HG02798 (cell line): ENCODE data around the gene ARHGEF37.
"Not testable (repeated sequence)": the region's sequence is repeated elsewhere in the genome, so short reads cannot be mapped to it uniquely, and the experiment has no call there.

Source experiments
- ATAC-seq: cut with Tn5 transposase; IDR thresholded peaks from one replicate; pipeline ENCODE4 v1.9.1; 2021; ENCODE audit warnings: mild to moderate bottlenecking; ENCODE audit not compliant: unreplicated experiment, poor library complexity

Gene ARHGEF37

DNA sequence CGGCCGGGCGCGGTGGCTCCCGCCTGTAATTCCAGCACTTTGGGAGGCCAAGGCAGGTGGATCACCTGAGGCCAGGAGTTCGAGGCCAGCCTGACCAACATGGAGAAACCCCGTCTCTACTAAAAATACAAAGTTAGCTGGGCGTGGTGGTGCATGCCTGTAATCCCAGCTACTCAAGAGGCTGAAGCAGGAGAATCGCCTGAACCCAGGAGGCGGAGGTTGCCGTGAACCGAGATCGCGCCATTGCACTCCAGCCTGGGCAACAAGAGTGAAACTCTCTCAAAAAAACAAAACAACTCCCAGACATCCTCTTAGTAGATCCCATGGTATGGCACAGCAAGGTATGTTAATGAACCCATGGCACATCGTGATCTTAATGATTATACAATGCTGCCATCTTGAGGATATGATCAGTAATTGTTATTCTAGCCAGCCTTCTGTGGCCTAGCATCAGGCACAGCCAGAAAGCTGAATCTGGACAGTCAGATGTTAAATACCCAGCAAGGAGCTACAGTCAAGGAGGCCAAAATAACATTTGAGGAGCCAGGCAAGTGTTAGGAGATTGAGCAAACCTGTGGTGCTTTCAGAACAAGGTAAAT is 16.7 kb upstream of the ARHGEF37 start:
- peak; percentile 90 for ATAC-seq

DNA sequence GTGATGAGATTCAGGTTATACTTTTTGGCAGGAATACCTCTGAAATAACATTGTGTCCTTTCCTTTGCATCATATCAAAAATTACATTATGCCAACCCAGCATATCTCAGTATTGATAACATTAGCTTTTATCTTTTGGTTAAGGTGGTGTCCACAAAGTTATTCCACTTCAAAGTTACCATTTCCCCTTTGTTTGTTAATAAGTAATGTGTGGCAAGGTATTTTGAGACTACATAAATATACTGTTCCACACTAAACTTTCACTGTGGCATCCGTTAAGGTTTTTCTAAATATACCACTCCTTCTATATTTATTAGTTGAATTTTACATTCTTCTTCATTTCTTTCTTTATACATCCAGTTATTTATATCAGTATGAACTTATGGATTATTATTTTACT is 14.1 kb upstream of the ARHGEF37 start:
- no peak for ATAC-seq

DNA sequence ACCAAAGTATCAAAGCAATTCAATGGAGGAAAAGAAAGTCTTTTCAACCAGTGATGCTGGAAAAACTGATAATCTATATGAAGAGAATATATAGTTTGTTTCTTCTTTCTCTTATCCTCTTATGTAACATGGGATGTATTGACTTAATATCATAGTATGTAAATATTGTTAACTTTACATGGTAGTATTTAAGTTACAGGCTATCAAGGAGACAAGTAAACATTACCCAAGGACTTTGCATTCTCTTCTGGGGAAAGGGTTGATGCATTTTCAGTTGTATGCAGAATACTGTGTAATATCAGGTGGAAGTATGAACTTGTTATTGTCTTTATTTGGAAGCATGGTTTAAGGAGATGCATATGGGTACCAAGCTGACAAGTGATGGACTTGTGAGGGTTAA is 9.1 kb upstream of the ARHGEF37 start:
- no peak for ATAC-seq

DNA sequence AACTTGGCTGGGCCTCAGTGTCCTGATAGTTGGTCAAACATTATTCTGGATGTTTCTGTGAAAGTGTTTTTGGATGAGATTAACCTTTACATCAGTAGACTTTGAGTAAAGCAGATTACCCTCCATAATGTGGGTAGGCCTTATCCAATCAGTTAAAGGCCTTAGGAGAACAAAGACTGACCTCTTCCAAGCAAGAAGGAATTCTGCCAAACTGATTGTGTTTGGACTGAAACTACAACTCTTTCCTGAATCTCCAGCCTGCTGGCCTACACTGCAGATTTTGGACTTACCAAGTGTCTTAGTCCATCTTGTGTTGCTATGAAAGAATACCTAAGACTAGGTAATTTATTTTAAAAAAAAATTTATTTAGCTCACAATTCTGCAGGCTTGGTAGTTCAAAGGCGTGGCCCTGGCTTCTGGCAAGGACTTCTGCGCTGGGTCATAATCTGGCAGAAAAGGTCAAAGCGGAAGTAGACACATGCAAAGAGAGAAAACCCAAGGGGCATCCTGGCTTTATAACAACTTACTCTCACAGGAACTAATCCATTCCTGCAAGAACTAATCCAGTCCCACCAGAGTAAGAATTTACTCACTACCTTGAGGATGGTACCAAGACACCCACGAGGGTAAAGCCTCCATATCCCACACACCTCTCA is 8.6 kb upstream of the ARHGEF37 start:
- ATAC-seq: no peak

DNA sequence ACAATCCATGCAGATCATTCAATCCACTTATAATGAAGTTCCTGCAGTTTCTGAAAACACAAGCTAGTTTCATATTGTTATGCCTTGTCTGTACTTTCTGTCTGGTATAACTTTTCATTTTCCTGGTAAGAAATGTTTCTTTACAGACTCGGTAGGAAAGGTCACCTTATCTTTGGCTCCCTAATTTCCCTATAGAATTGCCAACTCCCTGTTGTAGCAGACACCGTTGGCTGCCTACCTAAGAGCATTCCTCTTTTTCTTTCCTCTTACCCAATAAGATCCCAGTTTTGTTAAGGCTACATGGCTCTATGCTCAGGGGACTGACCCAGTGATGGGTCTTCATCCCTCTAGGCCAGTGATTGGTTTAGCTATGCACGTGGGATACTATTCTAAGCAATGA is 6.2 kb upstream of the ARHGEF37 start:
- no peak for ATAC-seq

DNA sequence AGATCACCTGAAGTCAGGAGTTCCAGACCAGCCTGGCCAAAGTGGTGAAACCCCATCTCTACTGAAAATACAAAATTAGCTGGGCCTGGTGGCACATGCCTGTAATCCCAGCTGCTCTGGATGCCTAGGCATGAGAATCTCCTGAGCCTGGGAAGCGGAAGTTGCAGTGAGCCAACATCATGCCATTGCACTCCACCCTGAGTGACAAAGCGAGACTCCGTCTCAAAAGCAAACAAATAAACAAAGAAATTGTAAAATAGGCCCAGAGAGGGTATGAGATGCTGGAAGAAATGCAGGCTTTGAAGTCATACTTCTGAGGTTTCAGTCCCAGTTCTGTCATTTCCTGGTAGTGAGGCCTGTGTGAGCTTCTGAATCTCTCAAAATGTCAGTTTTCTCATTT is 5.3 kb upstream of the ARHGEF37 start:
- ATAC-seq: no peak

DNA sequence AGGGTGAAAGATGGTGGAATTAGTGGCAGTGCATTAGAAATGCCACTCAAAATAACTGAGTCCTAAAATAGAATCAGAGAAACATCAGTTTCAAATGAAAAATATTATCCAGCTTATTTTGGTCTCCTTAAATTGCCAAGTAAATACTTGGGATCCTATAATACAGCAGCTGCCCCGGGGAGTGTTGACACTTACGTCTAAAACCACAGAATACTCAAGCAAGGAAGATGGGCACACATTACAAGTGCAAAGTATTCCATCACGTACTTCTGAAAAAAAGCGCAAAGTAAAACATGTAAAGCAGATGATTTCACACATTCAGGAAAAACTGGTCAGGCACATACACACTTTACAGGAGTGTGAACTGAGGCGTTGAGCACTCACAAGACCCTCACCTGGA is 2.4 kb upstream of the ARHGEF37 start:
- ATAC-seq: no peak

DNA sequence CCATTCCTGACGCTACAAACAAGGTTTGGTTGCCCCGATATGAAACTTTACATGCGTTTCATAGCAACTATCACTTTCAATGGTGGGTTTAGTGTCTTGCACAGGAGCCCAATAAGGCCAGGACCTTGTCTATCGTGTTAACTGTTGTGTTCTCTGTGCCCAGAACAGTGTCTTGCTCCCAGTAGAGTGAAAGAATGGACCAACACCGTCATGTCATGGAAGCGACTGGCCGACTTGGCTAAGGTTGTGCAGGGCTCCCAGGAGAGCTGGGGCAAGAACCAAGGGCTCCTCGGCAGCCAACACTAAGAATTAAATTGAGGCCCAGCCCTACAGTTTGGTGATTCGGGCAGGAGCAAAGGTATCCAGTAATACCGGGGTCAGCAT is 498 bp upstream of the ARHGEF37 start:
- ATAC-seq: no peak

DNA sequence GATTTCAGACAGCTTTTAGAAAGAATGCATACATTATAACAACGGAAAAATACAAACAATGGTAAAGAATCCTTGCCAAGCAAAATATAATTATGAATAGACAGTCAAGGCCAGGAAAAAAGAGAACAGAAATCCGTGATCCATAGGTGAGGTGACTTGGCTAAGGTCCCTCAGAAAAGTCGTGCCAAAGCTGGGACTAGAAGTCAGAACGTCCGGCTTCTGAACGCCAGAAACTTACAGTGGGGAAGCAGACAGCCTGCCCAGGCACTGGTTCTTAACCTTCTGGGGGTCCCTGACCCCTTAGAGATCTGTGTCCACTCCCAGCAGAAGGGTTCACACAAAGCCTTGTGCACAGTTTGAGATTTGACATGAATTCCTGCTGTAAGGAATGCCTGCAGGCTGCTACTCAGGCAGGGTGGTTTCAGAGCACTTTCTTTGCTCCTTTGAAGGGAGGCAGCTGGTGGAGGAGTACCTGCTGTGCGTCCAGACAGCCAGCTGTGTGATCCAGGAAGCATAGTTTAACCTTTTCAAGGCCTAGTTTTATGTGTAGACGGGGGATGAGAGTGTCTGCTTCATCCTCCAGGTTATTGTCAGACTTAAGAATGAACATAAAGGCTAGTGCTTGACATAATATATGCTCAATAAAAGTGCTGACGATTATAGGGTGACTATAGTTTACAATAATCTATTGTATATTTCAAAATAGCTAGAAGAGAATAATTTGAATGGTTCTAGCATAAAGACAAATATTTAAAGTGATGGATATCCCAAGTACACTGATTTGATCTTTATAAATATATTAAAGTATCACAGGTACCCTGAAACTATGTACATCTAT is 852 bp downstream of the ARHGEF37 start:
- ATAC-seq: no peak

DNA sequence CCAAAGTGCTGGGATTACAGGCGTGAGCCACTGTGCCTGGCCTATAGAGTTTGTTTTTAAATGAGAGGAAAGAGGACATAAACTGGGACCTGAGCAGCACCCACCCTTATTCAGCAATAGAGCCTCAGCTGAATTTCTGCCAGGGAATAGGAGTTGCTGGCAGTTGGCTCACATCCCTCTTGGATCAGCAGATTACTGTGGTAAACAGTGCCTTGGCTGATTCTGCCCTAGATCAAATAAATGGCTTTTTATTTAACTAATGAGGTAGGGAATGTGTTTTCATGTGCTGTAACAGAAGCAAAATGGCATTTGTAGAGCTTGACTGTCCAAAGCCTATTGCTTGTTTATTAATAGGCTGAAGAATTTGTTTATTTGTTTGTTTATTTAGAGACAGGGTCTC is 2.1 kb downstream of the ARHGEF37 start:
- no peak for ATAC-seq

DNA sequence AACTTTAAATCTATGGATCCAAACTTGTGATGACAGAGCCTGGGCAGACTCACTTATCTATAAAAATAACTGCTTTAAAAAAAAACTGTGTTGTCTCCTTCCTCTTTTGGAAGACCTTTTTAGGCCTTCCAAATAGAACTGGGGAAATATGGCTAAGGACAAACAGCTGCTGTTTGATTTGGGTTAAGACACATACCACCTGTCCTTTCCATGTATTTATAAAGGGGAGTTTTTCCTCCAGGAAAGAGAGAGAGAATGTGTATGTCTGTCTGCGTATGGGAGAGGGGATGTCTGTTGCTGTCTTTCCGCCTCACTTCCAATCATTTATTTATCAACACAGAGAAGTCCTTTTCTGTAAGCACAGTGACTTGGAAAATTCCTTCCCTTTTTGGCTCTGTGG is 2.8 kb downstream of the ARHGEF37 start:
- ATAC-seq: no peak

DNA sequence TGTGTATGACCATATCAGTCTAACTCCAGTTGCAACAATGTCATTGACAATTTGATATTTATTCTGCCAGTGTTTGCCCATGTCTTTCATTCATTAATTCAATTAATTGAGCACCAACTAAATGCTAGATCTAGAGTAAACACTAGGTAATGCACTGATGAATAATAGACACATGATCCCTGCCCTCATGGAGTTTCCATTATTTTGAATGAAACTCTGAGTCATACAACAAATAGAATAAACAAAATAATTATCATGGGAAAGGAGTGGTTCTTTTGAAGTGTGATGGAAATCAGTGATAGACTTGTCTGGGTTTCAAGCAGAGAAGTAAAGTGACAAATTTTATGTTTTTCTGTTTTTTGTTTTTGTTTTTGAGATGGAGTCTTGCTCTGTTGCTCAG is 4.6 kb downstream of the ARHGEF37 start:
- no peak for ATAC-seq

DNA sequence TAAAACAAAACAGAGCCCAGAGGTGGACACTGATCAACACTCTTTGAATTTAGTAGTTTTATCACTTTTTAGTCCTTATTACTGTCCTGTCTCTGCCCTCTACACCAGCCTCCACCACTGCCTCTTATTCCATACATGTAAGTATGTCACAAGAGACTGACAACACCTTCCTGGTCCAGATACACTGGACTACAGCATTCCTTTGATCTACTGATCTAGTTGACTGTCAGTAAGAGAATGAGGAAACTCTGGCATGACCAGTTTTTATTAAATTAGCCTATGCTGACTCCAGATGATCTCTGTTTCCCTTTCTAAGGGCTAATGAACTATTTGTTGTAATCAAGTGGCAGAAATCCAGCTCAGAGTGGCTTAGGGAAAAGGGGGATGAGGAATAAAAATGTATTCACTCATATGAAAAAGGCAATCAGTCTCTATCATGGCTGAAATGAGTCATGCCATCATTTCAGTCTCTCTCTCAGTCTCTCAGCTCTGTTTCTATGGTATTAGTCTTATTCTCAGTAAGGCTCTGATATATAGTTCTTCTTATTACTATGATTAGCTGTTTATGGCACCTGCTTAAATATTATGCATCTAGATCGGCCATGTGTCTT is 5.5 kb downstream of the ARHGEF37 start:
- ATAC-seq: no peak

DNA sequence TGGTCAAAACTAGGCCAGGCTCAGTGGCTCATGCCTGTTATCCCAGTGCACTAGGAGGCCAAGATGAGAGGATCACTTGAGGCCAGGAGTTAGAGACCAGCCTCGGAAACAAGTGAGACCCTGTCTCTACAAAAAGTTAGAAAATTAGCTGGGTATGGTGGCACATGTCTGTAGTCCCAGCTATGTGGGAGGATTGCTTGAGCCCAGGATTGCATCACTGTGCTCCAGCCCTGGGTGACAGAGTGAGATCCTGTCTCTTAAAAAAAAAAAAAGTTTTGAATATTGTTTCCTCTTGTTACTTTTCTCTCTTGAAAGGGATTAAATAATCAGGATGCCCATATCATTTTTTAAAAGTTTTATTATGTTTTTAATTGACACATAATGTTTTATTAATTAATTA is 7.6 kb downstream of the ARHGEF37 start:
- ATAC-seq: no peak

DNA sequence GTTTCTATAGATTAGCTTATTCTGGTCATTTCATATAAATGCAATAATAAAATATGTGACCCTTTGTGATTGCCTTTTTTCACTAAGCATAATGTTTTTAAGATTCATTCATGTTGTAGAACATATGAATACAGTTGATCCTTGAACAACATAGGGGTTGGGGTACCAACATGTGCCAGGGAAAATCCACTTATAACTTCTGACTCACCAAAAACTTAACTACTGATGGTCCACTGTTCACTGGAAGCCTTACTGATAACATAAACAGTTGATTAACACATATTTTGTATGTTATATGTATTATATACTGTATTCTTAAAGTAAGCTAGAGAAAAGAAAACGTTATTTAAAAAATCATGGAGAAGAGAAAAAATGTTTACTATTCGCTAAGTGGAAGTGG is 12.1 kb downstream of the ARHGEF37 start:
- no peak for ATAC-seq

DNA sequence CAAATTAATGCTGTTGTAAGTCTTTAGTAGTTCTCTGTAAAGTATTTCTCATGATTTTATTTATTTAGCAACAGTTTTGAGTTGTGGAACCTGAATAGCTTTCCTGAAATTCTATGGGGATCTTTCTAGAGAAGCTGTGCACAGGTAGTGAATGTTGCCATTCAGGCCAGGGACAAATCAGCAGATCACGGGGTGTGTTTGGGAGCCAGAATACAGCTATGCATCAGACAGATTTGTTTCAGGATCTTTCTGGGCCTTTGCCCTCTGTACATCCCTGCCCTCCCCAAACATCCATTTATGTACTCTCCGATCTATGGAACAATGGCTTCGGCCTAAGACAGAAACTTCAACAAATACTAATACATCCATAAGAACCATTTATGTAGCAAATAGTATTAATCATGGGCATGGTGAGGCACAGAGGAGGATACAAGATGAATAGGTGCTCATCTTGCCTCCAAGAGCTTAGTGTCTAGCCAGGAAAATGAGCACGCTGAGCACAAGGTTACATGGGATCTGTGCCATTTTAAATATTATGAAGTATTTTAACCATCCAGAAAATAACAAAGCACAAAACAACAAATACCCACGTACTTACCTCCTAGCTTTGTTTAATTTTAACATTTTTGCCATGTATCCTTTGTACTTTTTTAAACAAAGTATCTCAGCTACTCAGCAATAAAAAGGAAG is 13.1 kb downstream of the ARHGEF37 start:
- no peak for ATAC-seq

DNA sequence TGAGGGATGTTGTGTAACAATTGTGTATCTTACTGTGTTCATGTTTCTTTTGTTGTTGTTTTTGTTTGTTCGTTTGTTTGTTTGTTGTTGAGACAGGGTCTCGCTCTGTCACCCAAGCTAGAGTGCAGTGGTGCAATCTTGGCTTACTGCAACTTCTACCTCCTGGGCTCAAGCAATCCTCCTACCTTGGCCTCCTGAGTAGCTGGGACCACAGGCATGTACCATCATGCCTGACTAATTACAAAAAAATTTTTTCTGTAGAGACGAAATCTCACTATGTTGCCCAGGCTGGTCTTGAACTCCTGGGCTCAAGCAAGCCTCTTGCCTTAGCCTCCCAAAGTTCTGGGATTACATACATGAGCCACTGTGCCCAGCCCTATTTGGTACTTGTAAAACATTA is 13.8 kb downstream of the ARHGEF37 start:
- not testable (repeated sequence) for ATAC-seq

DNA sequence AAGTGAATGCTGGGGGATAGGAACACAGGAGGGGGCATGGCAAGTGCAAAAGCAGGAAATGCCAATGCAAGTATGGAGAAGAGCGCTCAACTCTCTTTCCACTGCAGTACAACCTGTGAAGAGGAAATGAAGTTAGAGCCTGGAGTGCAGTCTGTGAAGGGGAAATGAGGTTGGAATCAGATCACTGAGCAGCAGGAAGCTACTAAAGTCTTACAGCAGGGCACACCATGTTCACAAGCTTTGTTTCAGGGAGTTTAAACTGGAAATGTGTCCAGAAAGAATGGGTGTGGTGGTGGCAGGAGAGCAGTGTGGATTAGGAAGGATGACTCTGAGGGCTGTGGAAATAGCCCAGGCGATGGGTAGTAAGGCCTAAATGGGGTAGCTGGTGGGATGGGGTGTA is 15.4 kb downstream of the ARHGEF37 start:
- ATAC-seq: no peak

DNA sequence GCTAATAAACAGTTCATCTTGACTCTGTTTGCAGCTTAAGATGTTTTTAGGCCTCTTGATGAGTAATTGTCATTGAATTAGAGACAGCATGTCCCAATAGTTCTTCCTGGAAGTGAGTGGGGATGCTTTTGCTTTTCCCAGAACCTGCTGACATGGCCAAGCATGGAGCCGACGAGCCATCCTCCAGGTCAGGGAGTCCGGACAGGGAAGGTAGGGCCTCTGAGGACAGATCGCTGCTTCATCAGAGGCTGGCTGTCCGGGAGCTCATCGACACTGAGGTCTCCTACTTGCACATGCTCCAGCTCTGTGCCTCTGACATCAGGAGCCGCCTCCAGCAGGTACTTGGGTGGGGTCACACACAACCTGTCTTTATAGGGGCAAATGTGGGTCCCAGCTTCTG is 16.3 kb downstream of the ARHGEF37 start:
- no peak for ATAC-seq

DNA sequence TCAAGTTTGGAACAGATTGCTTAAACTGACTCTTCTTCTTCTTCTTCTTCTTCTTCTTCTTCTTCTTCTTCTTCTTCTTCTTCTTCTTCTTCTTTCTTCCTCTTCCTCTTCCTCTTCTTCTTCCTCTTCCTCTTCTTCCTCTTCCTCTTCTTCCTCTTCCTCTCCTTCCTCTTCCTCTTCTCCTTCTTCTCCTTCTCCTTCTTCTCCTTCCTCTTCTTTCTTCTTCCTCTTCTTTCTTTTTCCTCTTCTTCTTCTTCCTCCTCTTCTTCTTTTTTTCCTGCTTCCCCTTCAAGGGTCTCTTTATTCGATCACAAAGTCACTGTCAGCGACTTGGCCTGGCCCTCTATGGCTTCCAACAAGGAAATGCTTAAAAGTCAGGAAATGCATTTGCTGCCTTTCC is 16.9 kb downstream of the ARHGEF37 start:
- ATAC-seq: not testable (repeated sequence)

DNA sequence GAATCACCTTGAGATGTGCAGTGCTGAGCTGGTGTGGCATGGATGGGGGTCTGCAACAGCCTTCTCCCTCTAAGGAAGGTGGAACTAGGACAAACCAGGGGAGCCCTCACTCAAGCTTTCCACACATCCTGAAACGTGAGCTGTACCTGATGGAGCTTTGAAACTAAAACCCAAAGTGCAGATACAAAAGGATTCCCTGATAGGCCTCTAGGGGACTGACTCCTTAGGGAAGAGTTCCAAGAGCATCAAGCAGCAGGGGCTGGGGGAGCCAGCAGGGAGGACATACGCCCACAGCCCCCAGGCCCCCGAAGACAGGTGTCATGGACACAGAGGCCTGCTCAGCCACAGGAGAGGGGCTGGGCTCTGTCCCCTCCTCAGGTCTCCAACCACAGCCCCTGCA is 17.7 kb downstream of the ARHGEF37 start:
- ATAC-seq: no peak
